HG02870 (cell line): ENCODE measurements around the gene ADGRA3.

Experiments
- ATAC-seq: cut with Tn5 transposase; IDR thresholded peaks from one replicate; pipeline ENCODE4 v1.9.1; 2021; ENCODE audit warnings: mild to moderate bottlenecking, moderate library complexity; ENCODE audit not compliant: unreplicated experiment

ADGRA3 gene, protein sequence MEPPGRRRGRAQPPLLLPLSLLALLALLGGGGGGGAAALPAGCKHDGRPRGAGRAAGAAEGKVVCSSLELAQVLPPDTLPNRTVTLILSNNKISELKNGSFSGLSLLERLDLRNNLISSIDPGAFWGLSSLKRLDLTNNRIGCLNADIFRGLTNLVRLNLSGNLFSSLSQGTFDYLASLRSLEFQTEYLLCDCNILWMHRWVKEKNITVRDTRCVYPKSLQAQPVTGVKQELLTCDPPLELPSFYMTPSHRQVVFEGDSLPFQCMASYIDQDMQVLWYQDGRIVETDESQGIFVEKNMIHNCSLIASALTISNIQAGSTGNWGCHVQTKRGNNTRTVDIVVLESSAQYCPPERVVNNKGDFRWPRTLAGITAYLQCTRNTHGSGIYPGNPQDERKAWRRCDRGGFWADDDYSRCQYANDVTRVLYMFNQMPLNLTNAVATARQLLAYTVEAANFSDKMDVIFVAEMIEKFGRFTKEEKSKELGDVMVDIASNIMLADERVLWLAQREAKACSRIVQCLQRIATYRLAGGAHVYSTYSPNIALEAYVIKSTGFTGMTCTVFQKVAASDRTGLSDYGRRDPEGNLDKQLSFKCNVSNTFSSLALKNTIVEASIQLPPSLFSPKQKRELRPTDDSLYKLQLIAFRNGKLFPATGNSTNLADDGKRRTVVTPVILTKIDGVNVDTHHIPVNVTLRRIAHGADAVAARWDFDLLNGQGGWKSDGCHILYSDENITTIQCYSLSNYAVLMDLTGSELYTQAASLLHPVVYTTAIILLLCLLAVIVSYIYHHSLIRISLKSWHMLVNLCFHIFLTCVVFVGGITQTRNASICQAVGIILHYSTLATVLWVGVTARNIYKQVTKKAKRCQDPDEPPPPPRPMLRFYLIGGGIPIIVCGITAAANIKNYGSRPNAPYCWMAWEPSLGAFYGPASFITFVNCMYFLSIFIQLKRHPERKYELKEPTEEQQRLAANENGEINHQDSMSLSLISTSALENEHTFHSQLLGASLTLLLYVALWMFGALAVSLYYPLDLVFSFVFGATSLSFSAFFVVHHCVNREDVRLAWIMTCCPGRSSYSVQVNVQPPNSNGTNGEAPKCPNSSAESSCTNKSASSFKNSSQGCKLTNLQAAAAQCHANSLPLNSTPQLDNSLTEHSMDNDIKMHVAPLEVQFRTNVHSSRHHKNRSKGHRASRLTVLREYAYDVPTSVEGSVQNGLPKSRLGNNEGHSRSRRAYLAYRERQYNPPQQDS (N-terminal part only)

DNA sequence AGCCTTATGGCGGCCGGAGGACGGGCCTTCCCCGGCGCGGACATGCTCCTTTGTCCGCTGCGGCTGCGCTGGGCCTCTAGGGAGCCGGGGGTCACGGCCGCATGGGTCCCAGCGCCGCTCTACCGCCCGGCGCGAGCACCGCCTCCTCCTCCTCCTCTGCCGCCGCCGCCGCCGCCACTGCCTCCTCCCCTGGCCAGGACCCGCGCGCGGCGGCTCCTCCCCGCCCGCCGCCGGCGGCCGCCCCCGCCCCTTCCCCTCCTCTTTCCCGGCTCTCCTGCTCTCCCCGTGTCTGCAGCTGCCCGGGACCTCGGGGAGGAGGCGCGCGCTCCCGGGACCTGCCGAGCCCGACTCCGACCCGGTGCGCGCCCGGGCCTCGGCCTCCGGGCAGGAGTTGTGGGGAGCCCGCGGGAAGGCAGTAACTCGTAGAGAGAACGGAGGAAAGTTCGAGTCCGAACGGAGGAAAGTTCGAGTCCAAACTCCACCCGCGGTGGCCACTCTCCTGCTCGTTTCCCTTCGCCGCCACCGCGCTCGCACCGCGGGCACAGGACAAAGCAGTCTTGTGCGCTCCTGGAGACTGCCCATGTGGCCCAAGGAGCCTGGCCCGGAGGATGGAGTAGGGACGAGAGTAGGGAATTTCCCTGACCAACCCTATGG is at the start of gene ADGRA3:
TSS of gene ADGRA3 (minus strand) at position 179 of the 654 bp plus-strand sequence. CDS start 282 bp downstream, outside the sequence.
- ATAC-seq, result peak; percentile 70

GRCh38 chr4:22556495-22556894 is 40.6 kb upstream of the ADGRA3 start:
- ATAC-seq, result no peak

DNA sequence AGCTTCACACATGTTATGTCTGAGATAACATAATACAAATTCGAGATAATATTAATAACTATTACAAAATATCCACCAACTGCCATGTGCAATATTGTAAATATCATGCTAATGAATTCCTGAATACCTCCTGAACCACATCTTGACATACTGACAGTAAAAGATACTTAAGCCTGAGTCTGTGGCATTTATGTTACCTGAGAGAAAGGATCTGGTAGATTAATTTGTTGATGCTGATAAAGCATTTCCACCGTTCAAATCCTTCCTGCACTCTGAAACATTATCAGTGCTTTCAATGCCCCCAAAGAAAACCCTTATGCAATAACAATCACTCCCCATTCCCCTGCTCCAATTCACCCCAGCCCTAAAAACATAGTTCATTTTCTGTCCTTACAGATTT is 38.8 kb upstream of the ADGRA3 start:
- no peak for ATAC-seq

DNA sequence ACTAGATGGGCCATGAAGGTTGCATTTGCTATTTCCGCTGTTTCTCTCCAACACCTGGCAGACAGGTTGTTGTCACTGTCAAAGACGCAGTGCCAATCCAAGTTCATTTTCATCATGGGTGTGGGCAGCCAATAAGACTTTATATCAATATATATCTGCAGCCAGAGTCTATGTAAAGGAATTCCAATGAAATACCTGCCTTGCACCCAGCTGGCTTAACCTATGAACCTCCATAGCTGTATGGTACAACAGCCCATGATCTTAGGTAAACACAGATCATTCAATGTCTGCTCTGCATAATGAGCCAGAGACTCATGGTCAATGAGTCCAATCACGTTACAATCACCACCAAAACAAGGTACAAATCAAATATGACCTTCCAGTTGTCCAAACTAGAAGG is 37.7 kb upstream of the ADGRA3 start:
- ATAC-seq, result no peak

DNA sequence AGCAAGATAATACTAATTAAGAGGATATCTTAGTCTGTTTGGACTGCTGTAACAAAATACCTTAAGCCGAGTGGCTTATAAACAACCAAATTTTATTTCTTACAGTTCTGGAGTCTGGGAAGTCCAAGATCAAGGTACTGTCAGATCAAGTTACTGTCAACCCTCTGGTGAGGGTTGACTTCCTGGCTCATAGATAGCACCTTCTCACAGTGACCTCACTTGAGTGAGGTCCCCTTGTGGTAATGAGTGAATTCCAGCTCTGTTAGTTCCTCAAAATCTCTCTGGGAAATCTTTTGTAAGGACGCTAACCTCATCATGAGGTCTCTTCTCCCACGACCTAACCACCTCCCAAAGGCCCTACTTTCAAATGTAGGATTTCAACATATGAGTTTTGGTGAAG is 36.9 kb upstream of the ADGRA3 start:
- ATAC-seq, result no peak

- ATAC-seq, result no peak
Measured at GRCh38 chr4:22551550-22551949, 35.7 kb upstream of the ADGRA3 start.

DNA sequence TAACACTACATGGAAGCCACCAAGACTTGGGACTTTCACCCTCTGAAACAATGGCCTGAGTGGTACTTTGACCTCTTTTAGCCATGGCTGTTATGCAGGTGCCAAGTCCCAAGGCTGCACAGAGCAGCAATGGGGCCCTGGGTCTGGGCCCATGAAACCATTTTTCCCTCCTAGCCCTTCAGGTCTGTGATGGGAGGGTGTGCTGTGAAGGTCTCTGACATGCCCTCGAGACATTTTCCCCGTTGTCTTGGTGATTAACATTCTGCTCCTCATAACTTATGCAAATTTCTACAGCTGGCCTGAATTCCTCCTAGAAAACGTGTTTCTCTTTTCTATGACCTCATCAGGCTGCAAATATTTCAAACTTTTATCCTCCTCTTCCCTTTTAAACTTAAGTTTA is 30.4 kb upstream of the ADGRA3 start:
- no peak for ATAC-seq

- no peak for ATAC-seq
Measured at GRCh38 chr4:22539251-22539650, 23.4 kb upstream of the ADGRA3 start.

DNA sequence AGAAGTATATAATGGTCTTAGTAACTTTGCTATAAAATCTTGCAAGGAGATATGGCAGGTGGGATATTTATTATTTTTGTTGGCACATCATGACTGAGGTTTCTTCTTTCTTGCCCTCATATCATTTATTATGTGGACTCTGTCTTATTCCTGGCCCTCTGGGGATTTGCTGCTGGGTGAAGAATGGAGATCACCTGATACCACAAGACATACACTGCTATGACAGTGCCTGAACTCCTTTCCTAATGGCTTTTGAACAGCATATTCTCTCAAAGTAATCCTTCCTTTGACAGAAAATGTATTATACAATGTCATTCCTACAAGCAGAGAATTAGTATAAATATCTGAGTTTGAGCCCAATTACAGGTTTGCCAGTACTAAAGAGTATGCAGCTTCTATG is 22.0 kb upstream of the ADGRA3 start:
- ATAC-seq, result no peak

DNA sequence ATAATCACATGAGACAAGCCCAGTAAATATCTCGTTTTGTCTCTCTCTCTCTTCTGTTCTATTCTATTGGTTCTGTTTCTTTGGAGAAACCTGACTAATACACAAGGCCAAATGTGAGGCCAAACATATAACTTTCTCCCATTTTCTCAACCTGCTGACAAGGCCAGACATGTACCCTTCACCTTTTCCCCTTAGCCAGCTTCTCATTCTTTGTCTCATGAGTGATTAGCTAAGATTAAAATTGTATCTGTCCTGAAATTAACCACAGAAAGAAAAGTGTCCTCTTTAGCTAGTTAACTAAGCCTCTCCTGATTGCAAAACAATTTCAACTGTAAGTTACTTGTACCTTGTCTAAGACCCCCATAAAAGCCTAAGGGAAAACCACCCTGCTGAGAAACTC is 18.5 kb upstream of the ADGRA3 start:
- no peak for ATAC-seq

- no peak for ATAC-seq
Measured at GRCh38 chr4:22532896-22533295, 17.0 kb upstream of the ADGRA3 start.

DNA sequence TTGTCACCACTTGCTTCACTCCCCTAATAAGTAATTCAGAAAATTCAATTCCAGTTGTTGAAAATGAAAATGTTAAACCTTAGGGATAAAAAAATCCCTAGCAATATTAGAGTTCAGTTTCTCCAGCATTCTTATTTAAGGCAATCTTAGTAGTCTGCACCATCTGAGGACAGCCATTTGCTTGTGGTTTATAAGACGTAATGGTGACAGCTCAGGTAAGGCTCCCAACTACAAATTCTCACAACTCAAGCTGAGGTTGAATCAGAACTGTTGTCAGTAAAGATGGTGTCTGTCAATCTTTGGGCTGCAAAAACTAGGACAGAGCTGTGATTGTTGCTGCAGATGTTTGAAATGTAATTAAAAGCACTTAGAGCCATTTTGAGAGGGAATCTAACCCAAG is 16.3 kb upstream of the ADGRA3 start:
- no peak for ATAC-seq

DNA sequence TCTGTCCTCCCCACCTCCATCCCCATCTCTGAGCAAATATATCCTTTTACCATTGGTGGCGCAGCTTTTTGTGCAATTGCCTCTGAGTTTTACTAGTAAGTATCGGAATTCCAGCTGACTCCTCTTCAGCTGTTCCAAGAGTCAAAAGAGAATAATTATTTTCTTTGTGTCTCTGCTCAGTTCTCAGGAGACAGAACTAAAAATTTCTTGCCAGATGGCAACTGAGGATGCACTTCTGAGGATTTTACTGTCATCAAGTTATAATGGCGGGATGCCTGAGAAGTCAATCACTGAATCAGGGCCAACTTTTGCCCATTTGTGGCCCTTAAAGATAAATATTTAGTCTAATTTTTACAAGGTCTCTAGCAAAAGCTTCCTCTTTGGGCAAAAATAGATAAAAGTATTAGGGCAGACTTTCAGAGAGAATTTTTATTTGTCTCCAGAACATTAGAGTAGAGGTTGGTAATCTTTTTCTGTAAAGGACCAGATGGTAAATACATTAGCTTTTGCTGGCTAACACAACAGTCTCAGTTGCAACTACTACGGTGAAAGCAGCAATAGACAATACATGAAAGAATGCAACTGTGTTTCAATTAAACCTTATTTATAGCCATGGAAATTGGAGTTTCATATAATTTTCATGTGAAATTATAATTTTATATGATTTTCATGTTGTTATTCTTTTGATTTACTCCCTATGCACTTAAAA is 15.6 kb upstream of the ADGRA3 start:
- no peak for ATAC-seq

- ATAC-seq, result no peak
Measured at GRCh38 chr4:22524895-22525294, 9.0 kb upstream of the ADGRA3 start.

GRCh38 chr4:22522706-22523501 is 7.0 kb upstream of the ADGRA3 start:
- no peak for ATAC-seq

- no peak for ATAC-seq
Measured at GRCh38 chr4:22522206-22522605, 6.3 kb upstream of the ADGRA3 start.

GRCh38 chr4:22521240-22521639 is 5.4 kb upstream of the ADGRA3 start:
- ATAC-seq, result no peak

DNA sequence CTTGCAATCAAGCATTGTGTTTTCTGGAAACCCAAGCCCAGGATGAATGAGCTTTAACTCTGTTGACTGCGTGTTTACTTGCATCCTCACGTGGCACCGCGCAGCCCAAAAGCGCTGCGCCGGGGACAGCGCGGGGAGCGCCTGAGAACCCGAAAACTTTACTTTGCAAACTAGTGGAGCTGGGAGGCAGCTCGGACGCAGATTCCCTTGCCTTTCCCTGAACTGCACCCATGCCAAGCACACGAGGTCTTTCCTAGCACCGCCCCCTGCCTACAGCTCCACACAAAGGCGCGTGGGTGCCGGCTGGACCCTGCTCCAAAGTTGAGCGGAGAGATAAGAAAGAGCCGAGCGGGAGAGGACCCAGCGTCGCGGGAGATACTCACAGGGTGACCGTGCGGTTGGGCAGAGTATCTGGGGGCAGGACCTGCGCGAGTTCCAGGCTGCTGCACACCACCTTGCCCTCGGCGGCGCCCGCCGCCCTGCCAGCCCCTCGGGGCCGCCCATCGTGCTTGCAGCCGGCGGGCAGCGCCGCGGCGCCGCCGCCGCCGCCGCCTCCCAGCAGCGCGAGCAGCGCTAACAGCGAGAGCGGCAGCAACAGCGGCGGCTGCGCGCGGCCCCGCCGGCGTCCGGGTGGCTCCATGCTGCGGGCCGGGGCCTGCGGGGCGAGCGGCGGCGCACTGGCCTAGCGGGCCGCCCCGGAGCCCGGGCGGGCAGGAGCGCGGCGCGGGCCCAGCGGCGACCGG is 550 bp downstream of the ADGRA3 start:
- ATAC-seq, result peak; percentile 43

DNA sequence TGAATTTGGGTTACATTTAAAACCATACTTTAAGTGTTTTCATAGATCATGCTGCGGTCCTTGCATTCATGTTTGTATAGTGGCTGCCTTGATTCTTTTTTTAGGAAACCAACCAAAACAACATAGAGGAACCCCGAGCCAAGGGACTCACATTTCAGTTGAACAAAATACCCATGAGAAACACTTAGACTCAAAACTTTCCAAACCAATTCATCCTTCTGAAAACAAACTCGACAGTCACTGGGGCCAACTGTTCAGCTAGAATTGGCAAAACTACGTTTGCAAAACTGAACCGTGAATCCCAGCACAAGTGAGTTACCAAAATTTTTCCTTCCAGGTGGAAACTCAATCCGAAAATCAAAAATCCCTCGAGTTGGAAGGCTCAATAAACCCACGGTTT is 1.4 kb downstream of the ADGRA3 start:
- ATAC-seq, result no peak
